ENCODE data around the gene PRDM10.
"Not testable (repeated sequence)": the region's sequence is repeated elsewhere in the genome, so short reads cannot be mapped to it uniquely, and the experiment has no call there.

Gene PRDM10

DNA sequence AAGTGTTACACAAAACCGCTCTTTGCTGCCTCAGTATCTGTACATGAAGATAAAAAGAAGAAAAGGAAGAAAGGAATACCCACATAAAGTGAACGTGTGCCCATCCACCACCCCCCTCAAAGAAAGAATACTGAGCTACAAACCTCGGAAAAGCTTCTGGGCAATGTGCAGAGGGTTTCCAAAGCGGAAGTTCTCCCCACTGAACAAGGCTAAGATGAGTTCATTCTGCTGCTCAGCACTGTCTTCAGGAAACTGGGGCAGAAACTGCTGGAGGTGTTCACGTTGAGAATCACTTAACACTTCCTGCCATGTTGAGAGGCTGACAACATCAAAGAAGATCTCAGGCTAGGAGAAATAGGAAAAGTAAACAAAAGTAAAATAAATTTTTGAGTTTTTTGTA, 114.2 kb downstream of the PRDM10 start:
- no peak for DNase-seq

DNA sequence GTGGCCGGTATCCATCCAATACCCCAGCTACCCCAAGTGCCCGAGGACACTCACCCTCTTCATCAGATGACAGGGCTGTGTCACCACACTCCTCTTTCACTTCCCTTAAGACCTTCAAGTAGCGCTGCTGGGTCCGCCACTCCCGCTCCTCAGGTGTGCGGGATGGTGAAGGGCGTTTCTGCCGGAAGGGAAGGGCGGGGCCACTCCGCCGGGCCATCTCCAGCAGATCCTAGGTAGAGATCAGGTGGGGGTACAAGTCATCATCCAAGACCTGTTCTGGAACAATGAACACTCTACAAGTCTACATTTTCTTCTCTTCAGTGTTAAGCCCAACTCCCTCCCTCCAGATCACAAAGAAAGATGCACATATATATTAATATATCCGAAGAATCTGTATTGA, 117.3 kb downstream of the PRDM10 start:
- DNase-seq: no peak

DNA sequence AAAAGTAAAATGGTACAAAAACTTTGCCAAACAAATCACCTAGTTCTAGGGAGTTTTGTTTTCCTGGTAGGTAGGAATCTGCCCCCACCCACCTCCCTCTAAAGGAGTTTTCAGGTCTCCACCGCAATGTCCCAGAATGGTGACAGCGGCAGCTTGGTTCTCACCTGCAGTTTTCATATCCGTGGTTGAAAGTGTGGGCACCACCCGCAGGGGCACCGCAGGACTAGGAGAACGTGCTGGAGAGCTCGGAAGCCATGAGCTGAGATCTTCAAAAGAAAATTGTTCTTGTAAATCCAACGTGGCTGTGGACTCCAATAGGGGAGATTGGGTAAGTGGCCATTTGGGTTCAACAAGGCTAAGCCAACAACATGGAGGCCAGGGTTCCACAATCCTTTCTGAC, 118.1 kb downstream of the PRDM10 start:
- no peak for DNase-seq

DNA sequence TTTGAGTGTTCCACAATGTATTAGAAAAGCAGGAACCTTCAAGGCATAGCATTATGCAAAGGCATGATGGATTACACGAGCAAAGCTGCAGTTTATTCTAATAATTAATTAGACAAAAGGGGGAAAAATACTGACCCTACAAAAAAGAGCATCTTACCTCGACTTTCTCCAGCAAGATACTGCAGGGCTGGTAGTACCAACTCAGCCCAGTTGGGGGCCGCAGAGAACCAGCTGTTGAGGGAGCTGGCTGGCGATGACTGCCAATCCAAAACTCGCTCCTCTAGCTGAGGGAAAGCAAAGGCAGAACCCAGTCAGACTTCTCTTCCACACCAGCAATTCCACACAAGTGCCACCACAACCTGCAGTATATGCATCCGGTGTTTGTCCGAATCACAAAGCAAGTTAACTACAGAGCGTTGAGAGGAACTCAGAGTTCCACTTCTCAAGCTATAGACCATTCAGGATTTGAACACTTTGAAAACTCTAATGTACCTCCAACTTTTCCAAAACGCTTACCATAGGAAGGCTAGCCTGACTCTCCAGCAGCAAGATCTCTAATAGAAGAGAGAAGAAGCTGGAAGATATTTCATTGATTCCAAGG, 121.0 kb downstream of the PRDM10 start:
- DNase-seq: peak; percentile 34 to 41

DNA sequence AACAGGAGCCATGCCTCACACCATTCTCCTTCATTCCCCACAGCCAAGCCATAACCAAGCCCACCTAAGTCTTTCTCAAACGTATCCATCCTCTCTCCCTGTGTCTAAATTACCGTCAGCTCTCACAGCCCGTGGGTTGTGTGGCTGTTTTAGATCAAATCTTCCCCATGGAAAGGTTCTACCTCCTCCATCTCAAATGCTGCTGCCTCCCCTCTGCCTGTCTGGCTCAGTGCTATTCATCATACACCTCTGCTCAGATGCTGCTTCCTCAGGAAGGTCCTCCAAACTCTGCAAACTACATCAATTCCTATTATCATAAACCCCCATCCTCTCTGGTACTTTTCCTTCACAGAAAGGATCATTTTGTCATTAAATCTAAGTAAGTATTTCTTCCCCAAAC, 122.3 kb downstream of the PRDM10 start:
- DNase-seq: no peak

DNA sequence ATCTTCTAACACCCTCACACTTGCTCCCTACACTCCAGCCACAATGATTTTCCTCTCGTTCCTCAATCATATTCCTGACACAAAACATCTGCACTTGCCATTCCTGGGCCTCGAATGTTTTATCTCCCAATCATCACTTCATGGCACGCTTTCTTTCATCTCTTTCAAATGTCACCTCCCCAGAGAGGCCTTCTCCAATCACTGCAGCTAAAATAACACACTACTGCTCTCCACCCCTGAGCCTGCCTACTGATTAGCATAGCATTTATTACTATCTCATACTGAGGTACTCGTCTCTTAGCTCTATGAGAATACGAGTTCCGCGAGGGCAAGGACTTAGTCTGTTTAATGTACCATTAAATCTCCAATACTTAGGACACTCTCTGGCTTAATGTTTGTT, 130.7 kb downstream of the PRDM10 start:
- no peak for DNase-seq

DNA sequence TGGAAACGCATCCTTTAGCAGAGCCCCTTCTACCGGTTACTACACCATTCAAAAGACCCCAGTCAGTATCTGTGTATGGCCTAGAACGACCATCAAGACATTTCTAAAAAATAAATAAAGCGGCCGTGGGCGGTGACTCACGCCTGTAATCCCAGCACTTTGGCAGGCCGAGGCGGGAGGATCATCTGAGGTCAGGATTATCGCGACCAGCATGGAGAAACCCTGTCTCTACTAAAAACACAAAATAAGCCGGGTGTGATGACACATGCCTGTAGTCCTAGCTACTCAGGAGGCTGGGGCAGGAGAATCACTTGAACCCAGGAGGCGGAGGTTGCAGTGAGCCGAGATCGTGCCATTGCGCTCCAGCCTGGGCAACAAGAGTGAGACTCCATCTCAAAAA, 134.0 kb downstream of the PRDM10 start:
- DNase-seq: not testable (repeated sequence)

DNA sequence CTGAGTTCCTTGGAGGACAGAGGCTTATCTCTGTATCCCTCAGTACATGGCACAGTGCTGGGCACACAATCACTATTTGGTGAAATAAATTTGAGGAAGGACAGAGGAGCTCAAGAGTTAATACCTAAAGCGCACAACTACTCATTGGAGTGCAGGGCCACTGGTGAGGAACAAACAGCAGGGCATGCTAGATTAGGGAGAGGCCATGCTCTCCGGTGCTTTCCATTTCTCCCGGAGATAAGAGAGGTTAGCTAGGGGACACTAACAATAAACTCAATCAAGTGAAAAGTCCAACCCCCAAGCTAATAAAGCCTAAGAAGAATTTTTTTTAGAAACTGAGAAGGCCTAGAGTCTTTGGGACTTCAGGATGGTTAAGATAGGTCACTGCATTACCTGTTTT, 136.3 kb downstream of the PRDM10 start:
- no peak for DNase-seq

DNA sequence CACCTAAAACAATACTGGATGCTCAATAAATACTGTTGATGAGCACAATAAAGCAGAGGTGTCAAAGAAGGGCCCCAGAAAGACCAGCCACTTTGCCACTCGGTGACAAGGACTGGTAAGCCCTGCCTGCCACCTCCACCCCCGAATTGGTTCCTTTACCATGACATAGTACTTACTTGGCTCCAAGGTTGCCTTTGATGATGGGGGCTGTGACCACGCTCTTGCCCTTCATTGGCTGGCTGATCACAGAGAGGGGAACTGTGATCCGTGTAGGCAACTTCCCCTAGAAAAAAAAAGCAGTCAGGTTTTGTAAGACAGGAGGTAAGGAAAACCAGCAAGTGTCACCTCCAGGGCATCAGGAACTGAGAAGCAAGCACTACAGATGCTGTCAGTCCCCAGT, 136.9 kb downstream of the PRDM10 start:
- no peak for DNase-seq

DNA sequence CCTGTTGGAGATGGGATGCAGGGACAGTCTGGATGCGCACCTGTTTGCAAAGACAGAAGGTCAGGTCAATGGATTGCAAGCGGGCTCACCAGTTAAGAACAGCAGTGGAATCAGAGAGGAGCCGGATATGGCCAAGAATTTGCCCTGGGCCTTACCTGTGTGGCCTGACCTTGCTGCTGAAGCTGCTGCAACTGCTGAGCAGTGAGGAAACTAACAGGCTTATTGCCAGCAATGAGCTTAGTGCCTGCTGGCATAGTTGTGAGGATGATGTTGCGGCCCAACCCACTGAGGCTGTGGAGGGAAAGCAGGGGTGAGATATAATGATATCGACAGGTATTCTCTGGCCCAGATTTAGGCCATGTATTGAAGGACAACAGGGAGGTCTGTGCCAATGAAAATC, 137.8 kb downstream of the PRDM10 start:
- DNase-seq: no peak

DNA sequence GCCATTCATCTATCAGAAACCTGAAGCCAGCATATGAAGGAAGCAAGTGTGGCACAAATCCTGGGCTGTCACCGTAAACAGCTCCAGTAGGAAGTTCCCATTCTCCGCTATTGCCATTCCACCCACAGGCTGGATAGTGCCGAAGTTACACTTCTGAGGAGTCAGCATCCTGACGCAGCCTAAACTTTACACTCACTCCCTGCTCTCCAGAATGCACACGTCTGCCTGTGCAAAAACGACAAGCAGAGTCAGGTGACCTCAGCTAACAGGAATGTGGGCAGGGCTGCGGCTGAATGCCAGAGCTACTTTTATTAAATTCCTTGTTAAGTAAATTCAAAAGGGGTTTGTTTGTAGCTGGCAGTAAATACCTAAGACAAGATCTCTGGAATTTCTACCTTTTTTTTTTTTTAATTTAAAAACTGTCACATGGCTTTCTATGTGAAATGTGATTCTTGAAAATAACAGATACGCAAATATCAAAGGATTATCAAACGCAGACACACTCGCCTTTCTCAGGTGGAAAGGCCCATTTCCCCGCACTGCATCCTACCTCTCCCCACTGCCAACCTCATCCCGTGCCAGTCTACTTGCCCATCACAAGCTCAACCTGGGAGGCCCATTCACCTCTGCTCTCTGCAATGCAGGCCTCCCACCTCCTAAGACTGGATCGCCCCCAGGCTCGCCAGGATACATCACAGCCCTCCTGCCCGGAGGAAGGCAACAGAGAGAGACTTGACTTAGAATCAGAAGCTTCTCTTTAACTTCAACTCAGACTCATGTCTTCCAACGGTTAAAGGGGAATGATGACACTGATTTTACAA, 140.7 kb downstream of the PRDM10 start:
- DNase-seq: no peak

DNA sequence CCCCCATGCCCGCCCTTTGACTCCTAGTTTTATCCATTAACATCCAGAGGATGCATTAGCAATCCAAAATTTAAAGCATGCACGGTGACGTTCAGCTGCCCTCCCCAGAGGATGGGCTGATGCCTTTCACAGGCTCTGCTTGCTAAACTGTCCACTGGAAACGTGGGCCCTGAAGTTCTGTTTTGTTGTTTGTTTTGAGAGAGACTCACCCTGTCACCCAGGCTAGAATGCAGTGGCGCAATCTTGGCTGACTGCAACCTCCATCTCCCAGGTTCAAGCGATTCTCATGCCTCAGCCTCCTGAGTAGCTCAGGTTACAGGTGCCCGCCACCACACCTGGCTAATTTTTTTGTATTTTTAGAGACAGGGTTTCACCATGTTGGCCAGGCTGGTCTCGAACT, 146.6 kb downstream of the PRDM10 start:
- no peak for DNase-seq

DNA sequence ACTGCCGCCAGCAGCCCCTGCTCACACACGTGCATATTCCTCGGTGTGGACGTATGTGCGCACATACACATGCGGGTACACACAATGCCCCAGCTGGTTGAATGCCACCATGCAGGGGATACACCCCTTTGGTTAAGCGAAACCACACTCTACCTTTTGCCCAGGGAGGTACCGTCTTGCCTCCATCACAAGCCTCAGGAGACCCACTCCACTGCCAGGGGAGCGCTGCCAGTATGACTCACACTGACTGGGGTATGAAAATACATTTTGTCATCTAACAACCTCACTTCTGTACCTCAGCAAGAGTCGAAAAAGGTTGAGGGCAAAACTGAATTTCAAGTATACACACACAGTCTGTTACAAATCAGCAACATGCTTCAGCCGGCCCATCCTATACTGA, 147.5 kb downstream of the PRDM10 start:
- DNase-seq: no peak

DNA sequence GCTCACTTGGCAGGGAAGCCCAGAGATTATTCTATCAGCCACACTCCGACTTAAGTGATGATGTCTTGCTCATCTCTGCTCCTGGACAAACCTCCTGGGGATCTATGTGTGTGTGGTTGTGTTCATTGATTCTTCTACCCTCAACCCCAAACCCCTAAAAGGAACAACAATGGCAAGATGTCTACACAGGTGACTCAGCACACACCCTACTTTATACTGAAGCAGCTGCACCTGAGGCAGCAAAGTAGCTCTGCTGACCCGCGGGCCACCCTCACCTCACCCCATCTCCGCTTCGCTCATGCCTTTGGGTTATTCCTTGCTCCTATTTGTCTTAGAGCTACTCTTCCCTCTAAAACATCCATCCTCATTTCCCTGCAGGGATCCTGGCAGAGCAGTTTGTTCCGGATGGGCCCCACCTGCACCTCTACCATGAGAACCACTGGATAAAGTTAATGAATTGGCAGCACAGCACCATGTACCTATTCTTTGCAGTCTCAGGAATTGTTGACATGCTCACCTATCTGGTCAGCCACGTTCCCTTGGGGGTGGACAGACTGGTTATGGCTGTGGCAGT, 148.3 kb downstream of the PRDM10 start:
- no peak for DNase-seq

DNA sequence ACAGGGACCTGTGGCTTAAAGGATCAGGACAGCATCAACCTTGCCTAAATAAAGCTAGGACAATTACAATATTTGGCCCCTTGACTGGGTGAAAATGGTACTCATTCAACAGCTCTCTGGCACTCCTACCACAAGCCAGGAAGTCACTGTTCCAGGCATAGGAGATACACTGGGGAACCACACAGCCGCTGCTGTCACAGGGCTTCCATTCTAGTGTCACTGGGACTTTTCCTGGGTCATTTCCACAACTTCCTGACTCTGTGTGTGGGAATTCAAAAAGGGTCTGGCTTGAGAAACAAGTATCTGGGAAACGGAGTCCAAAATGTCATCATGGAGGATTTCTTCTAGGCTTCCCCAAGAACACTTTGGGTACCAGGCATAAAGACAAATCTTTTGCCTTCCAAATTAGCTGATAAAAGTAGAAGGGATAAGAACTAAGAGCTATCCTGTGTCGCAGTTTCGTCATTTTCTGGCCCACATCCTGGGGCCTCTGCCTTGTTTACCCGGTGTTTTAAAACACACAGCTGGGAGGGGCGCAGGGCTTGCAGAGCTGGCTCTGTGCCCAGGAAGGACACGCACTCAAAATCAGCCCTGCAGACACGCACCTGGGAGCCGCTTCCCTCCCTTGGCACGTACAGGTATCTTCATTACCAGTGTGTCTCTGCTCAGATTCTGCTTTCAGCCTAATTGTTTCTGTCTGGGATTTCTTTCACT, 149.0 kb downstream of the PRDM10 start:
- DNase-seq: peak; percentile 41 to 42

DNA sequence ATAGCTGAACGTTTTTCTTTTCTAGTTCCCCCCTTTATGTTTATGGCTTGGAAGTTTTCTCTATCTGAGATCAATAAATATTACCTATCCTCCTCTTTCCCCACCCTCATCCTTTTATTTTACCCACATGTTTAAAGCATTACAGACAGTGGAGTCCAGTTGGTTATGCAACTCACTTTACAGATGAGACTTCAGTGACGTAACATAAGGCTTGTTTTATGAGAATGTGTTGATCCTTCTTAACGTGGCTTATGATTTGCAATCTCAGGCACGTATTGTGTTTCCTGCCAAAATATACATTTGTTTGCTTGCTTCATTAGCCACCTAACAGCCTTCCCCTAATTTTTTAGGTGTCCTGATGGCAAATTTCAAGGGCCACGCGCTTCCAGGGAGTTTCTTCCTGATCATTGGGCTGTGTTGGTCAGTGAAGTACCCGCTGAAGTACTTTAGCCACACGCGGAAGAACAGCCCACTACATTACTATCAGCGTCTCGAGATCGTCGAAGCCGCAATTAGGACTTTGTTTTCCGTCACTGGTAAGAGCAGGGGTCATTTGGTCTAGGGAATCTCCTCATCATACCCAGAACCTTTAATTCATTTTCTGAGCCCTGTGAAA, 150.4 kb downstream of the PRDM10 start:
- DNase-seq: no peak
